GM18505 (cell line): ENCODE measurements around the gene ASAP3.

Source experiments
- ATAC-seq: cut with Tn5 transposase; IDR thresholded peaks from one replicate; pipeline ENCODE4 v1.9.1; 2021; ENCODE audit not compliant: unreplicated experiment
- POLR2A ChIP-seq: IDR thresholded peaks from 4 replicates; pipeline ENCODE4 v1.6.1; 2011; ENCODE audit warnings: borderline replicate concordance; ENCODE audit not compliant: insufficient read depth, insufficient read length; ENCODE audit errors: extremely low read depth

Gene ASAP3

DNA sequence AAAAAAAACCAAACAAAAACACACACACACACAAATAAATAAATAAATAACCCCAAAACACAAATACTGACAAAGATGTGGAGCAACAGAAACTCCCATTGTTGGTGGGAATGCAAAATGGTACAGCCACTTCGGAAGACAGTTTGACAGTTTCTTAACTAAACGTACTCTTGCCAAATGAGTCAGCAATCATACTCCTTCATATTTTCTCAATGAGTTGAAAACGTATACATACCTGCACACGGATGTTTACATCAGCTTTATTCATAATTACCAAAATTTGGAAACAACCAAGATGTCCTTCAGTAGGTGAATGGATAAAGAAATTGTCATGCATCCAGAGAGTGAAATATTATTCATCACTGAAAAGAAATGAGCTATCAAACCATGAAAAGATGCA is 23.5 kb downstream of the ASAP3 start:
- ATAC-seq: no peak
- no peak for TF ChIP-seq POLR2A

DNA sequence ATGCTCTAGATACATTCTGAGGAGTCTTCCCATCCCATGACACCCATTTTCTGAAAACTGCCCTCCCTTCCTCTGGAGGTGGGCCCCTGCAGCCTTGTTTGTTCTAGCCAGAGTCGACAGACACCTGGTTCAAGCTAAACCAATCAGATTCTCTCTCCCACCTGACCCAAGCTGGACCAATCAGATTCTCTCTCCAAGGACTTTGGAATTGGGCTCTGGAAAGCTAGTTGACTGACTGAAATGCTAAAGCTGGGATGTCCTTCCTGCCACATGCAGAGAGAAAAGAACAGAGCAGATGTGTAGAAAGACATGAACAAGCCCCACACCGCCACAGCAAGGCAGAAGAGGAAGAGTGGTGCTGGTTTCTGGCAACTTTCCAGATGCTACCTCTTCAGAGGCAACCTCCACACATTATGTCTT is 24.6 kb downstream of the ASAP3 start:
- no peak for TF ChIP-seq POLR2A
- no peak for ATAC-seq

DNA sequence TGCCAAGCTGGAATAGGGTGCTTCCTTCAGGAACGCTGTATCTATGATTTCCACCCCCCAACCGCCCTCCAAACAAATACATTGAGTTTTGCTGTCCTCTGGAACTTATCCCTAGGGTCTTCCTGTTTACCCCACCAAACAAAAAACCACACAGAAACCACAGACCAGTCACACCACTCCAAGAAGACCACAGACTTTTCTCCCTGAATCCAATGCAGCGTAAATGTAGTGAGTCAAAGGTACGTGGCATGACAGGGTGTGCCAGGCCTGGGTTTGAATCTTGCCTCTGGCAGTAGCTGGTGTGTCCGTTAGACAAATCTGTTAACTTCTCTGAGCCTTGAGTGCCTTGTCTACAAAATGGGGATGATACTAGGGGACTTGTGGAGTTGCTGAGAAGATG is 27.8 kb downstream of the ASAP3 start:
- TF ChIP-seq POLR2A: no peak
- no peak for ATAC-seq

DNA sequence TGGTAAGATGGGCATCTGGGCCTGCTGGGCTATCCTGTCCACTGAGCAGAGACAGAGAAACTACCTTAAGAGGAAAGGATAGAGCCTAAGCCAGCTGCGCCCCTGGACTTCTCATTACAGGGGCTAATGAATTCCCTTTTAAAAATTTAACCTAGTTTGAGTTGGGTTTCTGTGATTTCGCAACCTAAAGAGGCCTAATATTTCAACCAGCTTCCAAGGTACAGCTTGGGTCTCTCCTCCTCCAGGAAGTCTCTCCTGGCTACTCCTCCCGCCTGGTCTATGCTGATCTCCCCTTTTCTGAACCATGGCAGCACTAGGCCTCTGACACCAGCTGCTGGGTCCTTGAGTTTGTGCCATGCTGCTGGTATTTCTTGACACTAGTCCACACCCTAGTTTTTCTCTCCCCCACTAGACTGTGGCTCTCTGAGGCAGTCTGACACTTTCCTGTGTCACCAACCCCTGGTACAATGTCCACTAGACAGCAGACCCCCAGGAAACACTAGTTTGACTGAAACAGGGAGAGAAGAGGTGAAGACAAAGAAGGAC is 30.5 kb downstream of the ASAP3 start:
- TF ChIP-seq POLR2A: no peak
- no peak for ATAC-seq

DNA sequence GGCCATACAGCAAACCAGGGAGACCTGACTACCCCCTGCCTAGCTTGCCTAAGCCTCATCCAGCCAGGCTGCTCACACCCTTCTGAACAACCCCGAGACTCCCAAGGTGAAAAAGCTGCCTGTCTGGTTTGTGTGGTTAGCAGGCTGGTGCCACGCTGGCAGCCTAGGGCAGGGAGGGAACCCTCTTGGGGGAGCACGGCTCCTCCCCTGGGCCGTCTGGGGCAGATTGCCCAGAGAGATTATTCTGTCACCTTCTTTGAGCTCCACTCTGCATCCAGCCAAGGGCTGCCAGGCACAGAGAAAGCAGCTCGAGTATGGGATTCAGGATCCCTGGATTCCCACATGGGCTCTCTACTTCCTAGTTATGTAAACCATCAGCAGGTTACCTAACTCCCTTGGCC is 32.0 kb downstream of the ASAP3 start:
- no peak for ATAC-seq
- TF ChIP-seq POLR2A: no peak

DNA sequence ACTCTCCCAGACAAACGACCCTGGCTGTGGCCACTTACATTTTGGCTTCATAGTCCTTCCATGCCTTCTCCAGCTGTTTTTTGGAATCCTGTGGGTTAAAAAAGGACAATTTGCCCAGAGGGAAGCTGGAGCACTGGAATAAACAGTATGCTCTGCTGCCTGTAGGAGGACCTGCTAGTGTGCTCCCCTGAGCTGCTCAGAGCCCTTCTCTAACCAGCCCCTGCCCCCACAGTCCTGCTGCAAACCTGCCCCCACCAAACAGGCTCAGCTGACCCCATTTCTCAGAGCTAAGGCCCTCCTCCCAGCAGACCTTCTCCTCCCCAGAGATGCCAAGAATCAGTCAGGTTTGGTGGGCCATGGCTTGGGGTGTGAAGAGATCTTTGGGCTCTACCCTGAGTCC is 32.5 kb downstream of the ASAP3 start:
- no peak for TF ChIP-seq POLR2A
- ATAC-seq: no peak

DNA sequence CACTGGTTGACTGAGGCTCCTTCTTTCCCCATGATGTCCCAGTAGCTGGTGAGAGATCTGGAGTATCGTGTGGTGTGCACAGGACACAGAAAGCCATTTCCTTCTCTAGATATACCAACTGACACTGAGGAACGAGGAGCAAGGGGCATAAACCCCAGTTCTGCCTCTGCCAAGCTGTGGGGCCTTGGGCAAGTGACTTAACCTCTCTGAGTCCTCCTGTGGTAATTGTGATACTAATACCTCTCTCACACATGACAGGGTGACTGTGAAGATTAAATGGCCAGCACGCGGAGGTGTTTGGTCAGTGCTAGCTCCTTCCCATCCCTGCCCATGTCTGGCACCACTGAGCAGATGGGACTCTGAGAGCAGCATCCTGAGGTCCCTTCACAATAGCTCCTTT is 33.1 kb downstream of the ASAP3 start:
- TF ChIP-seq POLR2A: no peak
- no peak for ATAC-seq

DNA sequence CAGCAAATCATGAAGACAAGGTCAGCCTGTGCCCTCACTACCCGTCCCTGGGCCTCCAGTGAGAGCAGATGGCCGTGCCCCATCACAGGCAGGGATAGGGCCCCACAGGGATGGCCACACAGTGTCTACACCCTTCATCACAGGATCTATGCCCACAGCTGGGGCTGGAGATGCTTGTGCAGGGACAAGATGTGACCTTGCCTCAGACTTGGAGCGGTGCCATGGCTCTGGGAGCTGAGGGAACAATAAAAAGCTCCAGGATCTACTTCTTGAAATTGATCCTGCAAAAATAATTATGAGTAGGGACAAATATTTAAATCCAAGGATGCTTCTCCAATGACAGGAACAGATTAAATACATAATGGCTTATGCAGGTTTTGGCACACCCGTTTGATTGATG is 34.0 kb downstream of the ASAP3 start:
- no peak for ATAC-seq
- TF ChIP-seq POLR2A: no peak

DNA sequence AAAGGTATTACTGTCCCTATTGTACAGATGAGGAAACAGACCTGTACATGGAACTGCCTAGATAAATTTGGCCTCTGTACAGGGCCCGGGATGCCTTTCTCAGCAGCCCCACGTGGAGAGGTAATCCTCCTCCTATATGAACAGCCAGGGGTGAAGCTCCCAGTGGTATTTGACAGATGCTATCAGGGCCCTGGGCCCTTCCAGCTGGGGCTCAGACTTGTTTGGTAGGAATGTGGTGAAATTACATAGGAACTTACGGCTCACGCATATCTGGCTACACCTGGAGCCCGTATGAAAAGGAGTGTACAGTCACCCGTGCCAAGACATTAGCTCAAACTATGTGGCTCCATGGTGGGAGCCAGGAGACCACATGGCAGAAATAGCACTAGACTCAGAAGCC is 34.7 kb downstream of the ASAP3 start:
- no peak for ATAC-seq
- TF ChIP-seq POLR2A: no peak

DNA sequence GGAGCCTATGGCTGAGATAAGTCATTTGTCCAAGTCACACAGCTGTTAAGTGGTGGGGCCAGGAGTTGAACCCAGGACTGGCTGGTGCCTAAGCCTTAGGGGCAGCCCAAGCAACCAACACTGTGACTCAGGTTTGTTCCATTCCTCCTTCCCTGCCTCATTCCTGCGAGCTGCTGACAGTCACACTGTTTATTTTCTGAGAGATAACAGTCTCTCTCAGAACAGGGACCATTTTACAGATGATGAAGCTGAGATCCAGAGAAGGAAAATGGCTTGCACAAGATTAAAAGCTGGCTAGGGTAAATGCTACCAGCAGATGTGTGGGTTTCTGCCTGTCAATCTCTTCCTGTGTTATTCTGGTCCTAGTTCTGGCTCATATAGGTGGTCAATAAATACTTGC is 35.1 kb downstream of the ASAP3 start:
- TF ChIP-seq POLR2A: no peak
- ATAC-seq: no peak

DNA sequence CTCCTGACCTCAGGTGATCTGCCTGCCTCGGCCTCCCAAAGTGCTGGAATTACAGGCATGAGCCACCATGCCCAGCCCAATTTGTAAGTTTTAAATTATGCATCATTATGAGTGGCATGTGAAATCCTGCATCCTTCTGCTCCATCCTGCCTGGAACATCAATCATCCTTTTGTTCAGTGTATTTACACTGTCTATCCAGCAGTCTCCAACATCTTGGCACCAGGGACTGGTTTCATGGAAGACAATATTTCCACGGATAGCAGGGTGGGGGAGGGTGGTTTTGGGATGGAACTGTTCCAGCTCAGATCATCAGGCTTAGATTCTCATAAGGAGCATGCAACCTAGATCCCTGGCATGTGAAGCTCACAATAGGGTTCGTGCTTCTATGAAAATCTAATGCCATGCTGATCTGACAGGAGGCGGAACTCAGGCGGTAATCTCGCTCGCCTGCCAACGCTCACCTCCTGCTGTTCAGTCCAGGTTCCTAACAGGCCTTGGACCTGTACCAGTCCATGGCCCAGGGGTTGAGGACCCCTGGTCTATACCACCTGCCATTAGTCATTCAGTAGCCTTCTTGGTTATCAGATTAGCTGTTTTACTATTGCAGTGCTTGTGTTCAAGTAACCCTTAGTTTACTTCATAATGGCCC is 37.2 kb downstream of the ASAP3 start:
- TF ChIP-seq POLR2A: no peak
- ATAC-seq: no peak

DNA sequence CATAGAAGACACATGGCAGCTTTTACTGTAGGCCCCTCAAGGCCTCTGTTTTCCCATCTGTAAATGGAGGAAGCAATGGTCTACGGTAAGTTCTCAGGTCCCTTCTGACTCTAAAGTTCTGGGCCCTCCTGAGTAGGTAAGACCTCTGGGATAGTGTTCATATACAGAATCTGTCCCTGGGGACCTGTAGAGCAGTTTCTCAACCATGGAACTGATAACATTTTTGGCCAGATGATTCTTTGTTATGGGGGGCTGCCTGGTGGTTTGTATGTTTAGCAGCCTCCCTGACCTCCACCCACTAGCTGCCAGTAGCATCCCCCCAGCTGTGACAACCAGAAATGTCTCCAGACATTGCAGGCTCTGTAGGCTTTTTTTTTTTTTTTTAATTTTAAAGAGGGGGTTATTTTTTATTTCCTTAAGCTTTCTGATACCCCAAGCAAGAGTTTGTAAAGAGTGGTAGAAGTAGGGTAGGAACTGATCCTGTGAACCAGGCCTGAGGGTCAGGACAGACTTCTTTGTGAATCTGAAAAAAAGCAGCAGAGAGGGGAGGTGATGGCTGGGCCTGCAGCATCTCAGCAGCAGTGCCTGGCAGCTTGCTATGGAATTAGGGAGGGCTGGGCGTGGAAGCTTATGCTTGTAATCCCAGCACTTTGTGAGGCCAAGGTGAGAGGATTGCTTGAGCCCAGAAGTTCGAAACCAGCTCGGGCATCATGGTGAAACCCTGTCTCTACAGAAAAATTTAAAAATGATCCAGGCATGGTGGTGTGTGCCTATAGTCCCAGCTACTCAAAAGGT is 39.2 kb downstream of the ASAP3 start:
- TF ChIP-seq POLR2A: no peak
- no peak for ATAC-seq

DNA sequence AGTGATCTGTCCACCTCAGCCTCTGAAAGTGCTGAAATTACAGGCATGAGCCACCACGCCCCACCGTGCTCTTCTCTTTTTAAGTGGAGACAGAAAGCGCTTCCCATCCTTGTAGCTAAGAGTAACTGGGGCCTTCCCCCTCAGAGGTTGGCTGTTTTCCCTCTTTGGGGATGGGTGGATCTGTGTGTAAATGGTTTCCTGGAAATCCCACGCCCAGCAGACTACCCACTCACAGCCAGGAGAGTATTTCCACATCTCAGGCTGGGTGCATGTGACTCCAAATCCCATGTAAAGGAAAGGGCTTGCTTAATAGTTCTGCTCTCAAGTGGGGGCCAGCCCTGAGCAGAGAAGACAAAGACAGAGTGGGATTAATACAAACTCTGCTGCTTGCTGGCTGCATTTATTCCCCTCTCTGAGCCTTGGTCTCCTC is 39.9 kb downstream of the ASAP3 start:
- no peak for ATAC-seq
- TF ChIP-seq POLR2A: no peak

DNA sequence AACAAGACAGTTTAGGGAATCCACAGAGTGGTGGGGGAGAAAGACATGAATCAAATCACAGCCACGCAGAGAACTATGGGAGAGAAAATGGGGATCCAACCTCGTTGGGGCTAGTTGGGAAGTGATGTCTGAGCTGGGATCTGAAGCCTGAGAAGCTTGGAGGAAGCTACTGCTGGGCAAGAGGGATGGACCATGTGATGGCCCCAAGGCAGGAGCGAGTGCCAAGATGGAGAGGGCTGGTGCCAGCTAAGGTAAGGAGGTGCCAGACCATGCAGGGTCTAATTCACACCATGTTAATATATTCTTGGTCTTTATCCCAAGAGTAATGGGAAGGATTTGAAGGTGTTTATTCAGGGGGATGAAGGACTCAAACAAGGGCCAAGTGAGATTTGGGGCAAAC is 41.2 kb downstream of the ASAP3 start:
- no peak for TF ChIP-seq POLR2A
- ATAC-seq: no peak

DNA sequence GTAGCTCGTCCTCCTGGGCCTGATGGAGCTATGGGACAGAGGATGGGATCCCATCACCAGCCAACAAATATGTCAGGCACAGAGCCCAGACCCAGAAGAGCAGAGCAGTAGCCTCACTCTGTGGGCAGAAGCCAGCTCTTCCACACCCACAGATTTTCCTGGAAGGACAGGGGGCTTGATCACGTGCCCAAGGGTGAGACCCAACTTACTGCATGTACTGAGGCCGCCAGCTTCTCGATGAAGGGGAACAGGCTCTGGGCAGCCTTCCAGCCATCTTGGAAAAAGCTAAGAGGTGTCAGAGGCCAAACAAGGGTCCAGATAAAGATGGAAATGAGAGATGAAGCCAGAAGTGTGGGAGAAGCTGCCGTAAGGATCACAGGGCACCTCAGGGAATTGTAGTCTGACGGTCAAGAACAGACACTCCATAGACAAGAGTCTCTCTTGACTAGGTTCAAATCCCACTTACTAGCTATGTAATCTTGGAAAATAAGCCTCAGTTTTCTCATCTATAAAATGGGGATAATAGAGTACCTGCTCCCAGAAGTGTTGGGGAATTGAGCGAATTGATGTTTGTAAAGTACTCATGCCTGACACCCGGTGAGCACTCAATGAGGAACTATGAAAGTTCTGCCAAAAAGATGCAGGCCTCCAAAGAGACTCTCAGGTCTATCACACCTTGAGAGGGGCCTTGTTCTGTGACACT is 42.4 kb downstream of the ASAP3 start:
- TF ChIP-seq POLR2A: no peak
- no peak for ATAC-seq

DNA sequence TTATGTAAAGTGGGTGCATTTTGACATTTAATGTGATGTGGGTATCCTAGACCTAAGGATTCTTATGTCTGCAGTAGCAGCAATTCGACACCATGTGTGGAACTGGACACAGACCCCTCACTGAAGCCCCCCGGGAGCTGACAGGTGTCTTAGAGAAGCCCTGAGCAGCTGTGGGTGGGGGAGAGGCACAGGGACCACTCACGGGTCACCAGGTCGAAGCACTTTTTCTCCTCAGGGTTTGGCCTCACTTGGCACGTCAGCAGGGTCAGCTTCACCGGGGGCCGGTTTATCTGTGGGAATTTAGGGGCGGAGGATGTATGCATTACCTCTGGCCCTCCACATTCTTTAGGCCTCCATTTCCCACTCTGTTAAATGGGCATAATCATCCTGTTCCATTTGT is 45.4 kb downstream of the ASAP3 start:
- no peak for TF ChIP-seq POLR2A
- no peak for ATAC-seq
